ENCODE measurements around the gene AGBL1. TPM values are rescaled to one million over a fixed set of nuclear protein-coding genes. Genes with fewer than 3 reads are reported as not detected.

Gene AGBL1
- polyA plus RNA-seq, 4 donors, result 0.01 to 0.04 TPM; not detected in 2

DNA sequence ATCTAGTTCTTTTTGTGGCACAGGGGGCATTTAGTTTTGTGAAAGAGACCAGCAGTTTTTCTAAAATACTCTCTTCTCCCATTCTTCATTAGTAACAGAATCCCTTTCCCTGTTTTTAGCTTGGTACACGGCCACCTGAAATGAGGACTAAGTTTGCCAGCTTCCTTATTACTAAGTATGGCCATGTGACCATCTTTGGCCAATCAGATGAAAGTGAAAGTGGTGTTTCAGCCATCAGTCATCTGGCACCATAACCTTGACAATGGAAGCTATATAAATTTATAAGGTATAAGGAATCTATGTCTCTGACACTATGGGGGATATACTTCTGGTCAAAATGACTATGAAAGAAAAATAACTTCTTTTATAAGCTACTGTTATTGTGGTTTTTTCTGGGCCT is 570.4 kb downstream of the AGBL1 start:
- H3K4me3 ChIP-seq (ENCODE audit: low read depth in 1 of 3, low read length in 3 of 3), result no peak overlapping the region
- H3K27ac ChIP-seq (ENCODE audit: low read depth in 1 of 3, low read length in 2 of 3), result no peak overlapping the region
- peak in 1 of 2 donors; percentile 55 for DNase-seq
- no peaks in the 10 kb centered on the region for H3K36me3 ChIP-seq (ENCODE audit: control insufficient read depth in 3 of 3, insufficient read depth in 2 of 3, low read depth in 1 of 3, low read length in 3 of 3)
- no peak for FAIRE-seq
- WGBS, 3 donors, result 10 to 43% (median 27%) methylated on average over 1 of the region's 1 CpG
- no peaks in the 10 kb centered on the region for H3K9me3 ChIP-seq (ENCODE audit: control insufficient read depth in 2 of 2, insufficient read depth in 1 of 2, low read depth in 1 of 2, low read length in 1 of 2)
- H3K4me1 ChIP-seq (ENCODE audit: control insufficient read depth in 3 of 3, insufficient read depth in 2 of 3, low read depth in 1 of 3, low read length in 2 of 3), result no peaks in the 10 kb centered on the region
- no peaks in the 10 kb centered on the region for H3K27me3 ChIP-seq (ENCODE audit: control insufficient read depth in 3 of 3, insufficient read depth in 3 of 3, low read length in 3 of 3)

DNA sequence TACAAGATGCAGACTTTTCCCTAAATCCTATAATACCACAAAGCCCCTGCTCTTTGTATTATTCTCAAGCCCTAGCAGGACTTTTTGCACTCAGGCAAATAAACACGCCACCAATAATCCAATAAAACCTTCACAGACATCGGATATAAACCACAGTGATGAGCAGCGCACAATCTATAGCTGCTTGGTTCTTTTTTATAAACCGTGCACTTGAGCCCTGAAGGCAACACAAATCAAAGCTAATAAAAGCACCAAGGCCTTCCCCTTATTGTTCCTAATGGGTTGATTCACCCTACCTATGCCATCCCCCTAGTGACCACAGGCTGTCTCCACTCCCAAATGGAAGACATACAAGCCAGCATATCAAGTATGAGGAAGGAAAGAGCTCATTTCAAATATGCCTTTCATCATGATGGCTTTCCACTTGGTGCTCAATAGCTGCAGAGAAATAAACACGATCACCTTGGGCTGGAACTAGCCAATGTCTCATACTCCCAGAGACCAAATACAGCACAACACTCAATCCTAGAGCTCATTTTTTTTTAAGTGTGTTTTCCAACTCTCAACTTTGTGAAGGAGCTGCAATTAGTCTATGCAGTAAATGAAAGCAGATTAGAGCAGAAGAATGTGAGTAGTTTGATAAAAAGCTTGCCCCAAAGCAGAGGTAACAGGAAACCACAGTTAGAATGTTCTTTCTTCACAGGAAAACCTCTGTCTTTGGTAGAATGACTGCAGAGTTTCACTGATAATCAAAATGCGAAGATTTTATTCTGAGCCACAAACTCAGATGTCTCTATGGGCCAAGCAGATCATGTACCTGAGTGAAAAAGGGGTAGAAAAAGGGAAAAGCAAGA is 573.9 kb downstream of the AGBL1 start:
- DNase-seq (peak in 1 of 2 donors; percentile 37), FAIRE-seq (no peak)
- Histone ChIP-seq H3K36me3 (ENCODE audit: control insufficient read depth in 3 of 3, insufficient read depth in 2 of 3, low read depth in 1 of 3, low read length in 3 of 3) (no peaks in the 10 kb centered on the region), H3K9me3 (ENCODE audit: control insufficient read depth in 2 of 2, insufficient read depth in 1 of 2, low read depth in 1 of 2, low read length in 1 of 2) (no peaks in the 10 kb centered on the region), H3K27ac (ENCODE audit: low read depth in 1 of 3, low read length in 2 of 3) (peak overlapping the region in 1 of 3 donors; percentile 8), H3K4me1 (ENCODE audit: control insufficient read depth in 3 of 3, insufficient read depth in 2 of 3, low read depth in 1 of 3, low read length in 2 of 3) (no peaks in the 10 kb centered on the region), H3K27me3 (ENCODE audit: control insufficient read depth in 3 of 3, insufficient read depth in 3 of 3, low read length in 3 of 3) (no peaks in the 10 kb centered on the region), H3K4me3 (ENCODE audit: low read depth in 1 of 3, low read length in 3 of 3) (no peak overlapping the region)
- 76 to 87% (median 81%) methylated on average over 6 of the region's 6 CpGs for WGBS, 3 donors

DNA sequence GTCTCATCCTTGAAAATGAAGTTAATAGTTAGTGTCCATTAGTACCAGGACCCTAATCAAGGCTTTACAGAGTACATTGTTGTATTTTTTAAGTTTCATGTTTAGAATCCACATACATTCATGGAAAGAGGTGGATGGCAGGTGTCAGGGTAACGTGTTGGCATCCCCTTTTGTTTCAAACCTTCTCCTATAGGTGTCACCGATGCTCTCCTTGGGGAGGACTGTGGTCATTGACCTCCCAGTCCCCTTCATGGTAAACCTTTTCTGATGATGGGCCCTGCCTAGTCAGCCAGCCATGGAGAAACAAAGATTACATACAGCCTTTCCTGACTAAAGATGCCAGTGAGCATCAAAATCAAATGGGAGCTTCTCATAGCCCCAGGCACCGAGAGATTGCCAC is 574.8 kb downstream of the AGBL1 start:
- FAIRE-seq (no peak), DNase-seq (no peak)
- Histone ChIP-seq H3K27me3 (ENCODE audit: control insufficient read depth in 3 of 3, insufficient read depth in 3 of 3, low read length in 3 of 3) (no peaks in the 10 kb centered on the region), H3K27ac (ENCODE audit: low read depth in 1 of 3, low read length in 2 of 3) (peak overlapping the region in 1 of 3 donors; percentile 14), H3K4me3 (ENCODE audit: low read depth in 1 of 3, low read length in 3 of 3) (no peak overlapping the region), H3K9me3 (ENCODE audit: control insufficient read depth in 2 of 2, insufficient read depth in 1 of 2, low read depth in 1 of 2, low read length in 1 of 2) (no peaks in the 10 kb centered on the region), H3K4me1 (ENCODE audit: control insufficient read depth in 3 of 3, insufficient read depth in 2 of 3, low read depth in 1 of 3, low read length in 2 of 3) (no peaks in the 10 kb centered on the region), H3K36me3 (ENCODE audit: control insufficient read depth in 3 of 3, insufficient read depth in 2 of 3, low read depth in 1 of 3, low read length in 3 of 3) (no peaks in the 10 kb centered on the region)
- 64 to 80% (median 75%) methylated on average over 3 of the region's 3 CpGs for WGBS, 3 donors

DNA sequence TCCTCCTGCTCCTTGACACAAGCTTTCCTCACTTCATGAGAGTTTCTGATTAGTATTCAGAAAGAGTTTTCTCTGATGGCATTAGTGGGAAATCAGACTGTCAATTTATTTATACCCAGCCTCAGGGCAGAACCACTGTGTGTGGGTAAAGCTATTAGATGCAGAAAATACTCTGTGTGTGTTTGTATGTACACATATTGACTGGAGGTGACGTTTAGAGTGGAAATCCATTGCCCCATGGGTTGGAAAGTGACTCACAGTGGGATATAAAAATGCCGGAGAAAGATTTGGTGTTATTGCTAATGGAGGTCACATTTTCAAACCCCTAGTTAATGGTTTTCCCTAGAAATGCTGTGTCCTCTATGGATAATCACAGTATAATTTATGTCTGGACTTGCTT is 577.6 kb downstream of the AGBL1 start:
- no peaks in the 10 kb centered on the region for H3K36me3 ChIP-seq (ENCODE audit: control insufficient read depth in 3 of 3, insufficient read depth in 2 of 3, low read depth in 1 of 3, low read length in 3 of 3)
- 73 to 86% (median 79%) methylated on average over 2 of the region's 2 CpGs for WGBS, 3 donors
- FAIRE-seq, result no peak
- no peaks in the 10 kb centered on the region for H3K27me3 ChIP-seq (ENCODE audit: control insufficient read depth in 3 of 3, insufficient read depth in 3 of 3, low read length in 3 of 3)
- no peak for DNase-seq
- no peak overlapping the region for H3K4me3 ChIP-seq (ENCODE audit: low read depth in 1 of 3, low read length in 3 of 3)
- H3K27ac ChIP-seq (ENCODE audit: low read depth in 1 of 3, low read length in 2 of 3), result no peak overlapping the region
- H3K9me3 ChIP-seq (ENCODE audit: control insufficient read depth in 2 of 2, insufficient read depth in 1 of 2, low read depth in 1 of 2, low read length in 1 of 2), result no peaks in the 10 kb centered on the region
- no peaks in the 10 kb centered on the region for H3K4me1 ChIP-seq (ENCODE audit: control insufficient read depth in 3 of 3, insufficient read depth in 2 of 3, low read depth in 1 of 3, low read length in 2 of 3)

DNA sequence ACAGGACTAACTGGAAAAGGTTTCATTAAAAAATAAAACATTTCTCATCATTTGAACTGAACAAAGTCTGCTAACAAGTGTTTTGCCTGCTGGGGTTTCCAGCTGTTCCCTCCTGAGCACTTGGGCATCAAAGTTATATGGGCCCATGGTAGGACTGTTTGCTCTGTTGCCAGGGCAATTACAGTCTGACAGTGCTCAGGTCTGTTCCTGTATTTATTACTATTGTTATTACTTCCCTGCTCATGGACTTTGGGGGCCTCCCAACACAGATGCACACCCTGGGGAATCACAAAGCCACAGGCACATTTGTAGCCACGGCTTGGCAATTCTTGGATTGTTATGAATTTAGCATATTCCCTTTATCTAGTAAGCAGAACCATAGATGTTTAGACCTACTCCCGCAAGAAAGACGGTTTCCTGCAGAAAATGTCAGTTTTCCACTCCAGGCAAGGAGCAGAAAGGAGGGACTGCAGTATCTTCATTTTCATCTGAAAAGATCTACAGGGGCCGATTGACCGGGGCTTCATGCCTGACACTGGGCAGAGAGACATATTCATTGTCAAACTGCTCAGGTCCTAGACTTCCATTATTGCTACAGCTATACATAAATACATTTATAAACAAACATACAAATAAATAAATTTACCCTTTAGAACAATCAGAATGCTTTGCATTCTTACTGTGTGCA is 580.2 kb downstream of the AGBL1 start:
- 79 to 94% (median 82%) methylated on average over 5 of the region's 5 CpGs for WGBS, 3 donors
- Histone ChIP-seq H3K36me3 (ENCODE audit: control insufficient read depth in 3 of 3, insufficient read depth in 2 of 3, low read depth in 1 of 3, low read length in 3 of 3) (no peaks in the 10 kb centered on the region), H3K4me3 (ENCODE audit: low read depth in 1 of 3, low read length in 3 of 3) (no peak overlapping the region), H3K27ac (ENCODE audit: low read depth in 1 of 3, low read length in 2 of 3) (no peak overlapping the region), H3K4me1 (ENCODE audit: control insufficient read depth in 3 of 3, insufficient read depth in 2 of 3, low read depth in 1 of 3, low read length in 2 of 3) (no peaks in the 10 kb centered on the region), H3K9me3 (ENCODE audit: control insufficient read depth in 2 of 2, insufficient read depth in 1 of 2, low read depth in 1 of 2, low read length in 1 of 2) (no peaks in the 10 kb centered on the region), H3K27me3 (ENCODE audit: control insufficient read depth in 3 of 3, insufficient read depth in 3 of 3, low read length in 3 of 3) (no peaks in the 10 kb centered on the region)
- DNase-seq (no peak), FAIRE-seq (no peak)

DNA sequence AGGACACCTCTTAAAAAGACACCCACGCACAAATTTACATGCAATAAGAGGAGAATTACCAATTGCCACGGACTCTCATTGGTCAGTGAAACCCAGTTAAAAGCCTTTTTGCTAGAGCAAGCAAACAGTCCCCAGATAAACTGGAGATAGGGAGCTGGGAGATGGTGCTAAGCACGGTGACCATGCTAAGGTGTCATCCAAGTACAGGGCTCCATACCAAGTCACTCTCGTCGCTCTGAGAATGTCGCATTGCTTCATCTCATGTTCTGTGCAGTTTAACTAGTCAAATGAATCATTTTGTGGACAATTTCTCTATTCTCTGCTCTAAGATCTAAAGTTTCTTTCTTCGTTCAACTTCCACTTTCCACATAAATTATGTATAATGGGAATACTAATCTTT is 581.9 kb downstream of the AGBL1 start:
- H3K9me3 ChIP-seq (ENCODE audit: control insufficient read depth in 2 of 2, insufficient read depth in 1 of 2, low read depth in 1 of 2, low read length in 1 of 2), result no peaks in the 10 kb centered on the region
- no peak for FAIRE-seq
- H3K4me3 ChIP-seq (ENCODE audit: low read depth in 1 of 3, low read length in 3 of 3), result no peak overlapping the region
- WGBS, 3 donors, result 79 to 83% (median 82%) methylated on average over 7 of the region's 7 CpGs
- H3K27me3 ChIP-seq (ENCODE audit: control insufficient read depth in 3 of 3, insufficient read depth in 3 of 3, low read length in 3 of 3), result no peaks in the 10 kb centered on the region
- no peak overlapping the region for H3K27ac ChIP-seq (ENCODE audit: low read depth in 1 of 3, low read length in 2 of 3)
- no peak for DNase-seq
- no peaks in the 10 kb centered on the region for H3K4me1 ChIP-seq (ENCODE audit: control insufficient read depth in 3 of 3, insufficient read depth in 2 of 3, low read depth in 1 of 3, low read length in 2 of 3)
- H3K36me3 ChIP-seq (ENCODE audit: control insufficient read depth in 3 of 3, insufficient read depth in 2 of 3, low read depth in 1 of 3, low read length in 3 of 3), result no peaks in the 10 kb centered on the region

DNA sequence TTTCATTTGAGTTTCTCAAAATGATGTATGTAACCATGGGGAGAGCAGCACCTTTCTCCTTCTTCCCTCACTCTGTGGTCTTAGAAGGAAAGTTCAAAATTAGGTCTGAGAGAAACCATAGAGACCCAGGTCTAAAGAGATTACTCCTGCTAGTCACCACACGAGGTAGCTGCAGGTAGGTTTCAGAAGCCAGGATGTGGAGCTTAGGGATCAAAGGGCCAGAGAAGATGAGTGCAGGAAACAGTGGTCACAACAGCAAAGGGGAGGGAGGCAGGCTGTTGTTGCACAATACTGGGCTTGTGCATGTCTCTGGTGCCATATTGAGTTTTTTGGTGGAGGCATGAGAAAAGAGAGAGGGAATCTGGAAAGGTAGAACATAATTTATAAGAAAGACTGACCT is 583.6 kb downstream of the AGBL1 start:
- Histone ChIP-seq H3K4me3 (ENCODE audit: low read depth in 1 of 3, low read length in 3 of 3) (no peak overlapping the region), H3K9me3 (ENCODE audit: control insufficient read depth in 2 of 2, insufficient read depth in 1 of 2, low read depth in 1 of 2, low read length in 1 of 2) (no peaks in the 10 kb centered on the region), H3K36me3 (ENCODE audit: control insufficient read depth in 3 of 3, insufficient read depth in 2 of 3, low read depth in 1 of 3, low read length in 3 of 3) (no peaks in the 10 kb centered on the region), H3K27me3 (ENCODE audit: control insufficient read depth in 3 of 3, insufficient read depth in 3 of 3, low read length in 3 of 3) (no peaks in the 10 kb centered on the region), H3K4me1 (ENCODE audit: control insufficient read depth in 3 of 3, insufficient read depth in 2 of 3, low read depth in 1 of 3, low read length in 2 of 3) (no peaks in the 10 kb centered on the region), H3K27ac (ENCODE audit: low read depth in 1 of 3, low read length in 2 of 3) (no peak overlapping the region)
- 25 to 39% (median 33%) methylated on average over 1 of the region's 1 CpG for whole genome bisulfite sequencing, 3 donors
- no peak for FAIRE-seq
- no peak for DNase-seq

DNA sequence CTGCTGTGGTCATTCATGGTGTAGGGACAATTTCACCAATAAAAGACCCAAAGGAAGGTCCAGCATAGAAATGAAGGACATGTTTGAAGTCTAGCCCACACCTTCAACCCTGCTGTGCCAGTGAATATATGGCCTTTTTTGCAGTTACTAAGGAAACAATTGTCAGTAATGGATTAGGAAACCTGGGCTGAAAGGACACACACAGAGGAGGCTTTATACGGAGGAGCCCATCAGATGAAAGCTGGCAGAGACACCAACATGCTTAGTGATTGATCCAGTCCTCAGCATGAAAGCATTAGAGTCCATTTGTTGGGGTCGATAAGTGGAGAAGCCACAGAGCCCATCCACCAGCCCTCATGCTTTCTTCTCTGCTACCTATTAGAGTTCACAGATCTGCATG is 584.3 kb downstream of the AGBL1 start:
- H3K27ac ChIP-seq (ENCODE audit: low read depth in 1 of 3, low read length in 2 of 3), result no peak overlapping the region
- no peaks in the 10 kb centered on the region for H3K27me3 ChIP-seq (ENCODE audit: control insufficient read depth in 3 of 3, insufficient read depth in 3 of 3, low read length in 3 of 3)
- DNase-seq (no peak), FAIRE-seq (no peak)
- H3K36me3 ChIP-seq (ENCODE audit: control insufficient read depth in 3 of 3, insufficient read depth in 2 of 3, low read depth in 1 of 3, low read length in 3 of 3), result no peaks in the 10 kb centered on the region
- no peaks in the 10 kb centered on the region for H3K4me1 ChIP-seq (ENCODE audit: control insufficient read depth in 3 of 3, insufficient read depth in 2 of 3, low read depth in 1 of 3, low read length in 2 of 3)
- 41 to 77% (median 67%) methylated on average over 2 of the region's 2 CpGs for WGBS, 3 donors
- H3K4me3 ChIP-seq (ENCODE audit: low read depth in 1 of 3, low read length in 3 of 3), result no peak overlapping the region
- no peaks in the 10 kb centered on the region for H3K9me3 ChIP-seq (ENCODE audit: control insufficient read depth in 2 of 2, insufficient read depth in 1 of 2, low read depth in 1 of 2, low read length in 1 of 2)
